HPDE6-E6E7 (cell line): Measurements from ENCODE around the gene IKZF3.
"Not testable (repeated sequence)": the region's sequence is repeated elsewhere in the genome, so short reads cannot be mapped to it uniquely, and the experiment has no call there.

Experiments used
- DNase-seq: peaks from one replicate; pipeline ENCODE4 v3.0.0; 2011; ENCODE audit warnings: missing footprints; ENCODE audit errors: extremely low spot score

The IKZF3 gene

GRCh38 chr17:39863918-39864746 lies at the start of gene IKZF3:
Gene IKZF3, minus strand, starts transcription at chr17:39864312. Its CDS starts 186 bp downstream, at chr17:39864126.
- DNase-seq, result peak; percentile 84

GRCh38 chr17:39908789-39909352 lies 44.8 kb upstream of the IKZF3 start:
- DNase-seq, result no peak

GRCh38 chr17:39904990-39905288 lies 40.8 kb upstream of the IKZF3 start:
- no peak for DNase-seq

GRCh38 chr17:39903158-39903884 lies 39.2 kb upstream of the IKZF3 start:
- DNase-seq, result no peak

- not testable (repeated sequence) for DNase-seq
Observed at GRCh38 chr17:39902027-39902426, 37.9 kb upstream of the IKZF3 start.

GRCh38 chr17:39899215-39899614 lies 35.1 kb upstream of the IKZF3 start:
- no peak for DNase-seq

GRCh38 chr17:39898088-39898487 lies 34.0 kb upstream of the IKZF3 start:
- DNase-seq, result no peak

GRCh38 chr17:39894681-39895376 lies 30.7 kb upstream of the IKZF3 start:
- no peak for DNase-seq

GRCh38 chr17:39889200-39889599 lies 25.1 kb upstream of the IKZF3 start:
- DNase-seq, result no peak

- DNase-seq, result no peak
Observed at GRCh38 chr17:39887078-39887477, 23.0 kb upstream of the IKZF3 start.

GRCh38 chr17:39886102-39886501 lies 22.0 kb upstream of the IKZF3 start:
- DNase-seq, result not testable (repeated sequence)

GRCh38 chr17:39872751-39873150 lies 8.6 kb upstream of the IKZF3 start:
- DNase-seq, result no peak

- DNase-seq, result no peak
Observed at GRCh38 chr17:39871801-39872200, 7.7 kb upstream of the IKZF3 start.

GRCh38 chr17:39870776-39871175 lies 6.7 kb upstream of the IKZF3 start:
- DNase-seq, result no peak

GRCh38 chr17:39868554-39868942 lies 4.4 kb upstream of the IKZF3 start:
- no peak for DNase-seq

- DNase-seq, result no peak
Observed at GRCh38 chr17:39867880-39868553, 3.9 kb upstream of the IKZF3 start, which contains the start of gene ZPBP2. Gene ZPBP2, plus strand, starts transcription at chr17:39868202. Its CDS starts 153 bp downstream, at chr17:39868355.

GRCh38 chr17:39867084-39867879 lies 3.2 kb upstream of the IKZF3 start:
- no peak for DNase-seq

- DNase-seq, result no peak
Observed at GRCh38 chr17:39866013-39866730, 2.1 kb upstream of the IKZF3 start.

GRCh38 chr17:39863244-39863917 lies 731 bp downstream of the IKZF3 start:
- DNase-seq, result no peak

GRCh38 chr17:39861235-39861634 lies 2.9 kb downstream of the IKZF3 start:
- DNase-seq, result no peak
